GM10266 (cell line): Measurements from ENCODE around the gene PACSIN2.

ENCODE experiments used
- DNase-seq: peaks from one replicate; pipeline ENCODE4 v3.0.0; 2012; ENCODE audit errors: extremely low spot score
- TF ChIP-seq, protein P1 (sequence below): IDR thresholded peaks from 2 replicates; pipeline ENCODE4 v1.5.1; 2012; ENCODE audit warnings: mild to moderate bottlenecking, low read depth; ENCODE audit not compliant: control insufficient read depth, insufficient read depth; ENCODE audit errors: missing control alignments

PACSIN2 gene

DNA sequence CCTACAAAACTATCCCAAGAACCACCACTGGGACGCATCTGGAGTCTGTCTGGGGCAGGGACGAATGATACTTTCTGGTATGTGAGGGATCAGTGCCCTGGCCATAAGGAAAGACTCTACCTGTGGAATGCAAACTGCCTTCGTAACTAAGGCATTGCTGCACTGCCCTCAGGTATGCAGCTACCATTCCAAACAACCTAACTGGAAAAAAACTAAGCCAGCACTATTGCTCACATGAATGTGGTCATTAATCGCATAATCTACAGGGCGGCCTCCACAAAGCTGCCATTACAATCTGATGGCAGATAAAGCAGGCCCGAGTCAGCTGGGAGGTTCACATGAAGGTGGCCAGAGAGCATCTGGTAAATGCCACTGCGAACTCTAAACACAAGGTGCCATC lies 3.9 kb downstream of the PACSIN2 start:
- TF ChIP-seq, protein P1, sequence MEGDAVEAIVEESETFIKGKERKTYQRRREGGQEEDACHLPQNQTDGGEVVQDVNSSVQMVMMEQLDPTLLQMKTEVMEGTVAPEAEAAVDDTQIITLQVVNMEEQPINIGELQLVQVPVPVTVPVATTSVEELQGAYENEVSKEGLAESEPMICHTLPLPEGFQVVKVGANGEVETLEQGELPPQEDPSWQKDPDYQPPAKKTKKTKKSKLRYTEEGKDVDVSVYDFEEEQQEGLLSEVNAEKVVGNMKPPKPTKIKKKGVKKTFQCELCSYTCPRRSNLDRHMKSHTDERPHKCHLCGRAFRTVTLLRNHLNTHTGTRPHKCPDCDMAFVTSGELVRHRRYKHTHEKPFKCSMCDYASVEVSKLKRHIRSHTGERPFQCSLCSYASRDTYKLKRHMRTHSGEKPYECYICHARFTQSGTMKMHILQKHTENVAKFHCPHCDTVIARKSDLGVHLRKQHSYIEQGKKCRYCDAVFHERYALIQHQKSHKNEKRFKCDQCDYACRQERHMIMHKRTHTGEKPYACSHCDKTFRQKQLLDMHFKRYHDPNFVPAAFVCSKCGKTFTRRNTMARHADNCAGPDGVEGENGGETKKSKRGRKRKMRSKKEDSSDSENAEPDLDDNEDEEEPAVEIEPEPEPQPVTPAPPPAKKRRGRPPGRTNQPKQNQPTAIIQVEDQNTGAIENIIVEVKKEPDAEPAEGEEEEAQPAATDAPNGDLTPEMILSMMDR = no peak
- no peak for DNase-seq

DNA sequence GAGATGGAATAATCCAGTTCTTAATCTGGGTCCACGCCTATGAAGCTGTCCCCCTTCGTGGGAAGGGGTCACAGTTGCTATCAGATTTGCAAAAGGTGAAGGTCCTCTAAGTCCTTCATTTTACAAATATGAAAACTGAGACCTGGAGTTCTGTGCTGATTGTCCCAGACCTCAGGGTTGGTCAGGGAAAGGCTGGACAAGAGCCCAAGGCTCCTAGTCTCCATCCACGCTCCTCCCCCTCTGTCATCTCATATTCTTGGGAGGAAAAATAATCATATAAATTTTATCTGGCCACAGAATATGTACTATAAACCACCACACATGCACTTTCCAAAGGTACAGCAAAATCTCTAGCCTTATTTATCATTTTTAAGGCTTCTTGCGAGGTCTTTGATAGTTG lies 5.5 kb downstream of the PACSIN2 start:
- TF ChIP-seq, protein P1 = no peak
- DNase-seq = no peak

DNA sequence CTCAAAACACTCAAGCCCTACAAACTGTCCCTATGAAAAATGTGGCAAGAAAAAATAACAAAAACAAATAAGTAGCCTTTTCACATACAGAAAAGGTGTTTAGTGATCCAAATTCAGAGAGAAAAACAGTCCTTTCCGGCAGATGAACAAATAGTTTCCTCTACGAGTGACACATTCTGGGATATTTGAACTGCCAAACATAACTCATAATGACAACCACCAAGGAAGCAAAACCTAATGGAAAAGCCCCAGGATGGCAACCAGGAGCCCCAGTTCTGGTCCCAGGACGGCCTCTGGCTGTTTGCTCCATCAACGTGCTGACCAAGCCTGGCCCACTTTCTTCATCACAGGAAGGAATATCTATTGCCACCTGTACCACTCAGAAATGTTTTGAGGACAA lies 6.0 kb downstream of the PACSIN2 start:
- TF ChIP-seq, protein P1 = no peak
- DNase-seq = no peak

DNA sequence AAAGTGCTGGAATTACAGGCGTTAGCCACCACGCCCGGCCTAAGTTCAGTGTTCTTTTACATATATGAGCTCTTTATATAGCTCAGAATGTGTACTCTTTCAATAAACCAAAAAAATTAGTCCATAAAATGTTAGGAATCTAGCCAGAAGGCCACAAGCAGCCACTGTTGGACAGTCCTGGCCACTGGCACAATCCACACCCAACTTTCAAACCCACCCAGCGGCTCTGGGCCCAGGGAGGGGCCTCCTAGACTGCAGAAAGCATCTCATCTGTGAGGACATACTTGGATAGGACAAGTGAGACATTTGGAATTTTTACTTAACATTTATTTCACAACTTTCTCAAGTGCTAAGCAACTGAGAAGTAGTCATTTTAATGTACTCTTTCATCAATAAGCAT lies 6.4 kb downstream of the PACSIN2 start:
- DNase-seq = no peak
- TF ChIP-seq, protein P1 = no peak

DNA sequence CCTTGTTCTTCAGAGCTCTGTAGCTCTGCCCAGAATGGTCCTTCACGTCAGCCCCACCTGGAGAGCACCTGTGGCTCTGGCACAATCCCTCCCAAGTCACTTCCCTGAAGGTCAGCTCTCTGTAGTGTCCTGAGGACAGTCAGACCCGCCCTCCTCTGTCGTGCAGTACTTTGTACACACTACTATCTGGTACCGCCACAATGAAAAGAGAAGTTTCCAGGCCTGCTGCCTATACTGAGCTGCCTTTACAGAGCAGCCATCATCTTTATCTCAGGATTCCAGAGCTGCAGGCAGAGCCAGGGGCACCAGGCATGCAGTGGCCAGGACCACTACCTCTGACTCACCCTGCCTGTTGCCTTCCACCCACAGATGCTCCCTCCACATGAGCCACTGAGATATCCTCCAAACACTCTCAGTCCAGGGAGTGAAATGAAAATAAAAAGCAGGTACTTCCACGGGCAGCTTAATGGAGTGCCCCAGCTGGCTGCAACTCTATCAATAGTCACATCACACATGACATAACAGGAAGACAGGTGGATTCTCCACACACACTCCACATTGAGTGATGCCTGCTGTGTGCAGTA lies 7.3 kb downstream of the PACSIN2 start:
- DNase-seq = no peak
- TF ChIP-seq, protein P1 = no peak

DNA sequence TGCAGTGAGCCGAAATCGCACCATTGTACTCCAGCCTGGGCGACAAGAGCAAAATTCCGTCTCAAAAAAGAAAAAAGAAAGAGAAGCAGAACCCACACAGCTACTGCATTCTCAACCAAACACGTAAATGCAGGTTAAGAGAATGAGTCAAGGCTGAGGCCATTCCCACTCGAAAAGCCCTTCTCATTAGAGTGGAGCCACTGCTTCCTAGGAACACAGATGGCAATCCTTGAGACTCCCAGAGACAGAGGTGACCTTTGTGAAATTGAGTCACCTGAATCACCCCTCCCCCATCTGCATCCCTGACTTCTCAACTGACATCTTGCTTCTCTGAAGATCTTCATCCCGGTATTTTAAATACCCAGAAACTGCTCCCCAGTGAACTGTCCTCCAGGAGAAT lies 8.2 kb downstream of the PACSIN2 start:
- TF ChIP-seq, protein P1 = no peak
- DNase-seq = no peak

DNA sequence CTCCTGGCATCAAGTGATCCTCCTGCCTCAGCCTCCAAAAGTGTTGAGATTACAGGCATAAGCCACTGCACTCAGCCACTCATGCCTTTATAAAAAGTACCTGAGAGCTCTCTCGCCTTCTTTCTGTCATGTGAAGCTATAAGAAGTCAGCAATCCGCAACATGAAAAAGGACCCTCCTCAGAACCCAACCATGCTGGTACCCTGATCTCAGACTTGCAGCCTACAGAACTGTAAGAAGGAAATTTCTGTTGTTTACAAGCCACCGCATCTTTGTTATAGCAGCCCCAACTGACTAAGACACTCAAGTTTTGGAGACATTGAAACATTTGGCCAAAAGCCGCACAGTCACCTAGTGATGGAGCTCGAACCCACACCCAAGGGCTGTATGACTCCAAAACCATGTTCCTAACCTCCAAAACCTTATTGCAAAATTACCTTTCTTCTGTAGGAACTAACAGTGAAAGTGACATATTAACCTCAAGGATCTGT lies 8.9 kb downstream of the PACSIN2 start:
- no peak for DNase-seq
- TF ChIP-seq, protein P1 = no peak
